Inferior parietal cortex (tissue), 1 donor: Measurements from ENCODE around the gene RAPGEF6.
"Not testable (repeated sequence)": the region's sequence is repeated elsewhere in the genome, so short reads cannot be mapped to it uniquely, and the experiment has no call there.

ENCODE experiments used
- DNase-seq: peaks from one replicate; pipeline ENCODE4 v3.0.0-alpha.2; 2016; ENCODE audit errors: extremely low spot score

The RAPGEF6 gene

DNA sequence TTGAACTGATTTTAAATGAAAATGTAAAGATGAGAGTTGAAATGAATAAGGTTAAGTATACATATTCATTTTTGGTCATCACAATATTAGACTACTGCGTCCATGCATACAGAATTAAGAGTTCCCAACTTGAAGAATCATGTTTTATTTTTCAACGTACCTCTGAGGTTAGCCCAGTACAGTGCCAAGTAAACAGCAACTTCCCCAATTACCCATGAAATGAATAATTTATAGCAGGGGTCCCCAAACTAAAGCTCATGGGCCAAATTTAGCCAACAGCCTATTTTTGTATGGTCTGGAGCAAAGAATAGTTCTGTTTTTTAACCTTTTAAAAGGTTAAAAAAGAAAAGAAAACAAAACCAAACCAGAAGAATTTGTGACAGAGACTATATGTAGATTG lies 203.2 kb downstream of the RAPGEF6 start:
- DNase-seq = no peak

DNA sequence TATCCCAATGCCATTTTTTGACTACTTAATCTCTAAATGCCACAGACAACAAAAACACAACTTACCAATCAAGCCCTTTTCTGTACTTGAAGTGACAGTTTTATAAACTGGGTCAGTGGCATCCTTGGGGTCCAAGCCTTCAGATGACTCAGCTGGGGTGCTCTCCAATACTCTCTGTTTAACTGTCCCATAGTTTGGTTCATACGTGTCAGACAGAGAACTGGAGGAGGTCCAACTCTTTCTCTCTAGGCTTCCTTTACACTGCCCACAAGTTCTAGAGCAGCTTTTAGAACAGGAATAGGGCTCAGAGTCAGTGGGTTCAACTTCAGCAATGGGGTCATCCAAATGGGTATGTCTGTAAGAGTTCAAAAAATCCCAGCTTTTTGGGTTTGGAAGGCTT lies 204.2 kb downstream of the RAPGEF6 start:
- no peak for DNase-seq

DNA sequence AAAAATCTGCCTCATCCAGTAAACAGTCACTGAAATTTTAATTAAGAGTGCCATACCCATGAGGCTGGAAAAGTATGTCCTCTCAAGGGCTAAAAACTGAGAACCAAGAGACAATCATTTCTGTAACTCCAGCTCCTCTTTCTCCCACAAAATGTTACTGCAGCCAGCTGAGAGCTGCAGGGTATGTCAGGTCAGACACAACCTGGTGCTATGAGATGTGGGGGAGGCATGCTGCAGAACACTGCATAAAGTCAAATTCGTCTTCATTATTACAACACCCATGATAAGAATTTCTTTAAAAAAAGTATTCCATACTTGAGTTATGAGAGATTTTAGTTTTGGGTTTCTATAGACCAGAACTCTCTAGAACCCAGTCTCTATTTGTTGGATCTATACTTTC lies 209.0 kb downstream of the RAPGEF6 start:
- no peak for DNase-seq

DNA sequence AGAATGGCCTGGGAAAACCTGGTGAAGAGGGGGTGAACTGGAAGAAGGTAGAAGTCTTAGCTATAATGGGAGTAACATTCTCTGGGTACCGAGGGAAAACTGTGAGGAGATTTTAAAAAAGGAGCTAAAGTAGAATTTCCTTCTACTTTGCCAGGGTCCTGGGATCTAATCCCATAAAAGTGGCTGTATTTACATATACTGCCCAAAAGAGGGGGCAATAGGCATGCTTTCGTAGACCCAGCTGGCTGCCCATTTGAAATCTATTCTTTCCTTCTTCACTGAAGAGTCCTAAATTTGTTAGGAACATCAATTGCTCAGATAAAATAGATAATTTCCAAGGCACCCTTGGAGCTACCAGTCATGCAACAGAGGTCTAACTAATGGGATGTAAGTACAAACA lies 212.0 kb downstream of the RAPGEF6 start:
- no peak for DNase-seq

DNA sequence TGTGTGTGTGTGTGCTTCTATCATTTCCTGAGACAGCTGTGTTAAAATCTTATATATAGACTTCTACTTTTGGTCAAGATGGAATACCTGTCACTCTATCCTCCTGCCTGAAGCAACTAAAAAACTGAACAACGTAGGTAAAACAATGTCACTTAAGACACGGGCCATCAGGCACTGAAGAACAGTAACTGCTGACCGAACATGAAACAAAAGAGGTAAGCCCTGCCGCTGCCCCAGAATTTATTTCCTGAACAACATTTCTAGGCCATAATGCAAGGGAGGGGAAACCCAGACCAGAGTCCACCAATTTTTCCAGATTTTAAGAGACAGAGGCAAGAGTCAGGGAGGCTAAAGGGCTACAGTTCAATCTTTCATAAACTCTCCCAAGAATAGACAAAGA lies 215.2 kb downstream of the RAPGEF6 start:
- DNase-seq = no peak

DNA sequence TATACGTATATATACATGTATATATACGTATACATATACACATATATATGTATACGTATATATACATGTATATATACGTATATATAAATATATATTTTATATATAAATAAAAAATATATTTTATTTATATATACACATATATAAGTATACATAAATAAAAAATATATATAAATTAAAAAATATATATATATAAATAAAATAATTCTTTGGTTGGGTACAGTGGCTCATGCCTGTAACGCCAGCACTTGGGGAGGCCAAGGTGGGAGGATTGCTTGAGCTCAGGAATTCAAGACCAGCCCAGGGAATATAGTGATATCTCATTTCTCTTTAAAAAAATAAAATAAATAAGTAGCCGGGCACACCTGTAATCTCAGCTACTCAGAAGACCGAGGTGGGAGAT lies 216.2 kb downstream of the RAPGEF6 start:
- DNase-seq = no peak

DNA sequence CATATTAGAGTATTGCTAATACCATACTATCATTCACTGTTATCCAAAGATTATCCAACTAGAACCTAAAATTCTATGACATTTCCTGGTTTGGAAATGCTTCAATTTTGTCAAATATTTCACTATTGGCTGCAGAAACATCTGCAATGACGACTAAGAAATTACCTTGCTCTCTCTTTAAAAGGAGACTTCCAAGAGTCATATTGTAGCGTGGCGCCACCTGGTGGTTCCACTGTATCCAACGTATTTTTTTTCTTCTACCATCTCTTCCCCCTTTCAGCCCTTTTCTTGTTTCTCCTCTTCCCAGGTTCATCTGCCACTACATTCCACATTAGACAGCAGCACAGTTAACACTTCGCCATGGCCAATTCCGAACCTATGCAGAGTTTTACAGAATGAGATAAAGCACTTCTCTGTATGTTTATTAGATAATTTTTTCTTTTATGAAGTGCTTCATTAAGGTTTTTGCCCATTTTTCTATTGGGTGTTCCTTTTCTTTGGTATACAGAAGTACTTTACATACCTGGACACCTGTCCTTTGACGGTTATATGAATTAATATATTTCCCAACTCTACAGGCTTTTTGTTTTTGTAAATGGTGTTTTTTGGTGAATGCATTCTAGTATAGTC lies 217.7 kb downstream of the RAPGEF6 start:
- peak; percentile 92 for DNase-seq

DNA sequence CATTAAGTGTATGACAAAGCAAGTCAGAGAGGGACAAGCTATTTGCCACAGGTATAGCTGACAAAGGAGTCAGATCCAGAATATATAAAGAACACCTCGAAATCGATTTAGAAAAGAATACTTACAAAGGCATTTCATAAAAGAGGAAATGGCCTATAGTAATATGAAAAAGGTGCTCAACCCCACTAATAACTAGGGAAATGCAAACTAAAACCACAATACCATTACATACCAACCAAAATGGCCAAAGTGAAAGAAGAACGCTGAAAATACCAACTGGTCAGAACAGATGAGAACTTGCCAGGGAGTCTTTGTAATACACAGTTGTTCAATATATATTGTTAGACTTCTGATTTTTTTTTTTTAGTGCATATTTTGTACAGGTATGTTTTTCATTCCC lies 218.3 kb downstream of the RAPGEF6 start:
- no peak for DNase-seq

DNA sequence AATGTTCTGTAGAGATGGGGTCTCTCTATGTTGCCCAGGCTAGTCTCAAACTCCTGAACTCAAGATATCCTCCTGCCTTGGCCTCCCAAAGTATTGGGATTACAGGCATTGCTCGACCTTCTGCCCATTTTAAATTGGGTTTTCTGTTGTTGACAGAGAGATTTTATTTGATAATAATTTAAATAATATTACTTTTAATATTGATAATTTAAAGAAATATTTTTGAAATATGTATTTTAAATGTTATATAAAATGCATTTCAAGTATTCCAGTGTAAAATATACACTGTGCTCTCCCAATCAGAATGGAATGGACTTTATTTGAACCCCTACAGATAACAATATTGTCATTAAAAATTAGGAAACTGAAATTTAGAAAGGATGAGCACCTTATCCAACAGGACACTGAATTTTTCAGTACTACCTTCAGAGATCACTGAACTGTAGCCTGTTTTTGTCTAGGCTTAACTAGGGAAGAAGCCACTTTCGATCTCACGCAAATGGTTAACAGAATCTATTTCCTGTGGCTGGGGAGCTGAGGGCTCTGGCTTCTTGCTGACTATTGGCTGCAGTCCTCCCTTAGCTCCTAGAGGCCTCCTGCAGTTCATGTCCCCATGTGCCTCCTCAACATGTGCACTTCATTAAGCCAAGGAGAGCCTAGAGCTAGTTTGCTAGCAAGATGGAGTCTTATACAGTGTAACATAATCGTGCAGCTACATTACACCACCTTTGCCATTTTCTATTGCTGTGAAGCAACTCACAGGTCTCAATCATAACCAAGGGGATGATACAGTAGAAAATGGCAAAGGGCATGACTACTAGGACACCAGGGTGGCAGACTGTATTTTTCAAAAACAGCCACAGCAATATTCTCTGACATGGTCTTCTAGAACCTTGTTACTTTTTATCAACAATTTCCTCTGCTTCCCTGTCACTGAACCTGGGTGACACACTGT lies 221.1 kb downstream of the RAPGEF6 start:
- no peak for DNase-seq

DNA sequence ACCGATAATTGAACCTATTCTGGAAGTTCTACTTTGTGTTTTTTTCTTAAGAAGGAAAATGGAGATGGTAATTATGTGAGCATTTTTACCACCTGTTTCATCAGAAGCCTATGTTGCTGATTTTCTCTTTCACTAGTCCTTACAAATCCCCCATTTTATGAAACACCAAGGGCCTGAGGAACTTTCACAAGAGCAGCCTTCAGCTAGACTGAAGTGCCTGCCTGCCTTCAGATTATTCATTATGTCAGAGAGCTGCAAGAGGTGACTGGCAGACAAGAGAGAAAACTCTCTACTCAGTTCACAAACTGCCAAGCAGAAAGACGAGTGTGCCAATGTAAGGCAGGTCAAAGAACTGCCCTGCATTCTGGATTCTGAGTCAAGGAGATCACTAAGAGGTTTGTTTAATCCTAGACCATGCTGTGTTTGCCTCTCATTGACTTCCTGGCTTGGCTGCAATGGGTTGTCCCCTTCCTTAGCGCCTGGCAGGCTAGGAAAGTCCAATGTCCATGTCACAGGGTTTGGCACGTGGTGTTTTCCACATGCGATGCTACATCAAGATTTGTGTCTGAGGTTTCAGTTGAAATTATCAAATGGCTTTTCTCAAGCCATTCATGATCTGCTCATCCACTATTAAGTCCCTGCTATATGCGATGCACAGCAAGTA lies 227.9 kb downstream of the RAPGEF6 start:
- no peak for DNase-seq

DNA sequence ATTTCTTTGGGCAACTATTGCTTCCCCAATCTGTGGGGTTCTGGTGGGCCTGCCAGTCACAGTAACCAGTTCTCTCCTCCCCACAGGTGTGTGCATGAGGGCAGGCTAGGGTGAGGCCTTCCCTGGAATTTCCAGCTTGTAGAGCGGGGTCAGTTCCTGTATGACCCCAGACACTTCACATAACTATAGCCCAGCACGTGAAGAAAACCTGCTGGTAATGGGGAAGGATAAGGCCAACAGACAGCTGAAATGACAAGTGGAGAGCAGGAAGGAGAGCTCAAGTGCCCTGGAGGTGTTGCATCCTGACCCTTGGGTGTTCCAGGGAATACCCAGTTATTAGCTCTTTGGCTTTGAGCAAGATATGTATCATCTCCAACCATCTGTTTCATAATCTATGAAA lies 229.0 kb downstream of the RAPGEF6 start:
- no peak for DNase-seq

DNA sequence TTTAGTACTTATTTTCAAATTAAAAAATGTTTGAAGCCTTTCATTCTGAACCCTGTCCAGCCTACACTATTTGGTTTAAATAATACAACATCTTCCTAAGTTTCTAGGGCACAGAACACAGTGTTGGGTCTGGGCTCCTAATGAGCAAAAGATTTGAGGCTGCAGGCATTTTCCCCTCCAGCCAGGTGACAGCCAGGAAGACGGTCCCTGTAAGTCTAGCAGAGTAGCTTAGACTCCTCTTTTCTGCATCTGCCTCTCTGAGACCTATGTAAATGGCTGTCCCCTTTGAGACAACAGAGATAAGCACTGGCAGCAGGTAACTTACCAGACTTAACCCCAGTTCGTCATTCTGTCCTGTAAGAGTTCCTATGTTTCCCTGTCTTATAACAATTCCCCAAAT lies 229.4 kb downstream of the RAPGEF6 start:
- no peak for DNase-seq

DNA sequence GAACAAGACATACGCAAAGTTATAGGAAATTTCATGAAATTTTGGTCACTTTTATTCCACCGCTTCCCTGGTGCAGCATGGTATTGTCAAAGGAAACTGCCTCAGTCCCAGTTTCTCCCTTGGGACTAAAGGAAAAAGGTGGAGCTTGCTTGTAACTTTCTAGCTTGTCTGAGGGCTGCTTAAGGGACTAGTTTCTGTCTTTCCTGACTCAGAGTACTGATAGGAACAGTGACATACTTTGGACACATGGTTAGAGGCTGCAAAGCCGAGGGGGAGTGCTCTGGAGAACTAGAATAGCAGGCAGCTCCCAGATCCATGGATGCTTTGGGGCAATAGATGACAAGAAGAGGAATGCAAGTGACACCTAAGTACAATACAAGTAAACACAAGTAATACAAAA lies 234.4 kb downstream of the RAPGEF6 start:
- no peak for DNase-seq

DNA sequence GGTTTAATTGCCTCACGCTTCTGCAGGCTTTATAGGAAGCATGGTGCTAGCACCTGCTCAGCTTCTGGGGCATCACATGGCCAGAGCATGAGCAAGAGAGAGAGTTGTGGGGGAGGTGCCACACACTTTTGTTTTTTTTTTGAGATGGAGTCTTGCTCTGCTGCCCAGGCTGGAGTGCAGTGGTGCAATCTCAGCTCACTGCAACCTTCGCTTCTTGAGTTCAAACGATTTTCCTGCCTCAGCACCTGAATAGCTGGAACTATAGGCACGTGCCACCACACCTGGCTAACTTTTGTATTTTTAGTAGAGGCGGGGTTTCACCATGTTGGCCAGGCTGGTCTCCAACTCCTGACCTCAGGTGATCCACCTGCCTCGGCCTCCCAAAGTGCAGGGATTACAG lies 236.0 kb downstream of the RAPGEF6 start:
- DNase-seq = not testable (repeated sequence)

DNA sequence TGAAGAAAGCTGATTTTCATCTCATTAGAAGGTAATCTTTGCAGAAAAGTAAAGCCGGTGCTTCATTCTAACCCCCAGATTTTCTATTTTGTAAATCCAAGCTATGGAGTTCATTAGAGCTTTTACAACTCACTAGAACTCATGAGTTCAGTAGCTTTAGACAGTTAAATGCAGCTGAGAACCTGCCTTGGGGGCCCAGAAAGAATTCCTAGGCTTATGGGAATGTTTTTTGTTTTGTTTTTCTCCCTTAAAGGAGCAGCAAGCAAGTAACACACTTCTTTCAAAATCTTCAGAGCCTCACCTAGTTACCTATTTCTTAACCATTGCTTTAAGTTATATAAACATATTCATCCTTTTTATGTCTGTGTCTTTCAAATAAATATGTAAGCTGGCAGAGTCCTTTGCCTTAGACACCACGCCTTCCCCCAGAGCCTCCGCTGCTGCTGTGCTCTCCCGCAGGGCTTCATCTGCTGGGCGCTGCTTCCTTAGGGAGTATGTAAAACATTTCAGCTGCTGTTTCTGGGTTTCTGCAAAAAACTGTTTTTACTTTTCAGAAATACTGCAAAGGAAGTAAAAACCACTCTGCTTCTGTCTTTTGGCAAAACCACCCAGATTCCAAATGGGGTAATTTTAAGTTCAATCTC lies 238.3 kb downstream of the RAPGEF6 start:
- no peak for DNase-seq

DNA sequence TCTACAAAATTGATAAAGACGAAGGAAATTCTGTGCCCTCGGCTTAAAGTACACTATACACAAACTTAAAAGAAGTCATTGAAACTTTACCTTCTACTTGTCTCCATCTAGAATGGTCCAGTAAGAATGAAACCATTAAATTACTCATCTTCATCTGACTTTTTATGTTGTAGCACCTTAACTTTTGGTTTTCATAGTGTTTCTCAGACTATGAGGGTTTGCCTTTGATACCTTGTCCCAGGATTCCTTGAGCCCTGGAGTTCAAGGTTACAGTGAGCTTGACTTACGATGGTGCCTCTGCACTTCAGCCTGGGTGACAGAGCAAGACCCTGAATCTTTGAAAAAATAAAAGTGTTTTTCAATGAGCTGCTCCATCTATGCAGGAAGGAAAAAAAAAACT lies 239.0 kb downstream of the RAPGEF6 start:
- DNase-seq = no peak

DNA sequence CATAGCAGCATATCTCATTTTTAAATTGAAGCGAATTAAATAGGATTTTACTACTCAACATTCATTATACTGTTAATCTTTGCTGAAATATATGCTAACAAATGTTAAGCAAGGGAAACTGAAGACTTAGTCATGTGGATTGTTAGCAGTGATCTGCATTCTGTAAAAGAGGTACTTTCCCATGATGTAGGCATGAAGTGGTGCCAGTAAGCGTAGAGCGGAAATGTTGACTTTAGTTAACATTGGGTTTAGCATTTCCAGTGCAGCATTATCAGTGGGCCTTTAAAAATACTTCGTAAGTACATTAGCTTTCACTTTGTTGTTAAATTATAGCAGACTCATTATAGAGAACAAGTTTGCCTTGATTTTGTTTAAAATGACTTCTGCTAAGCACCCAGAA lies 240.9 kb downstream of the RAPGEF6 start:
- DNase-seq = no peak

DNA sequence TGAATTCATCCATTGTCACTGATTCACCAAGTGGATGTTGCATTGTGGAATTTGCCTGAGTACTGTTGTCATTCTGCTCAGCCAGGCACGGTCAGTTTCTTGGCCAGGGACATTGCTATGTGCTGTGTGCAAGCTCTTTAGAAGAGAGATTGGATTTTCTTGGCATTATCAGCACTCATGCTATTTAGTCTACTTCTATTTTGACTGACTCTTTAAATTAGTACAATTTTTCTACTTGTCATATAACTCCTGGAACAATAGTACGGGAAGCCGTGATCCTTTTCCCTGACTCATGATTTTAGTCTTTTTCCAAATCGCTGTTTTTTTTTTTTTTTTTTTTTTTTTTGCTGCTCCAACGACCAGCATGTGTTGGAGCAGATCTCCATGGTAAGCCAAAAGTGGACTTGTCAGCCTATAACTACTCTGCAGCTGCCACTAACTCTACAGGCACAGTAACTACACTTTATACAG lies 241.5 kb downstream of the RAPGEF6 start:
- DNase-seq = peak; percentile 71

DNA sequence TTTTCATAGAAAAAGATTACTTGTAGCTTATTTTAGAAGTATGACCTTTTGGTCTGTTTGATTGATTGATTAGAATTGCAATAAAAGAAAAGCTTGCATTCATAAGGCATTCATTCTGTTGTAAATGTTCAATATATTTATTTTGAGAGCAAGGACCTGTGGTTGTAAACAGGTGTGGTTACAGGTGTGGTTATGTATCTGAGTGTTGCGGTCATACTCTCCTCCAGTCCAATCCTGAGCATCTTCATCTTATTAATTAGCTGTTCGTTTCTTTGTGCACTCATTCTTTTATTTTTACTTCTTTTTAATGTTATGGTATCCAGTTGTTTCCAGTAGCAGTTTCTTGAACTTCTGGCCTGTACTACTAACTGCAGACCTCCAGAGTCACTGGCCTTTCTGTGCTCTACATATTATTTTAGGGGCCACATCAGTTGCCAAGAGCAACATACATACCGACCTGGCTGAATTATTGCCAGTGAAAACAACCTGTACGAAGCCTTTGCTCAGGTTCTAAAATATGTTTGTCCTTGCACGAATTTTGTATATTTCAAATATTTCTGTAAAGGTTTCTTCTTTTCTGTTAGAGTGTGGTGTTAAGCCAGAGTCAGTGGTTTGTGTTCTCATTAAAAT lies 242.4 kb downstream of the RAPGEF6 start:
- DNase-seq = no peak

DNA sequence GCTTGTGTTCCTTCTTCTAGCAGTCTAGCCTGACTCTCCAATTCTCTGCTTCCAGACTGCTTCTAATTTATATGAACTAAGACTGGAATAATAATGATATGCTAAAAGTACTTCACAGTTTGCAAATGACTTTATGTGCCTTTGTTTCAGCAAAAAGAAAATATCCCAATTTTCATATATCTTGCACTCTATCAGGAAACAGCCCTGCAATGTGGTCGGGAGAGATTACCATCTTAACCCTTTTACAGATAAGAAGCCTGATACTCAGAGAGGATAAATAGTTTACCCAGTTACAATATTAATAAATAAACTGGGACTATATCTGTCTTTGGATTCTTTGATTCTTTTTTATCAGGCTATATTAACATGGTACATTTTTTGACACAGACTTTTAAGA lies 245.2 kb downstream of the RAPGEF6 start:
- no peak for DNase-seq

DNA sequence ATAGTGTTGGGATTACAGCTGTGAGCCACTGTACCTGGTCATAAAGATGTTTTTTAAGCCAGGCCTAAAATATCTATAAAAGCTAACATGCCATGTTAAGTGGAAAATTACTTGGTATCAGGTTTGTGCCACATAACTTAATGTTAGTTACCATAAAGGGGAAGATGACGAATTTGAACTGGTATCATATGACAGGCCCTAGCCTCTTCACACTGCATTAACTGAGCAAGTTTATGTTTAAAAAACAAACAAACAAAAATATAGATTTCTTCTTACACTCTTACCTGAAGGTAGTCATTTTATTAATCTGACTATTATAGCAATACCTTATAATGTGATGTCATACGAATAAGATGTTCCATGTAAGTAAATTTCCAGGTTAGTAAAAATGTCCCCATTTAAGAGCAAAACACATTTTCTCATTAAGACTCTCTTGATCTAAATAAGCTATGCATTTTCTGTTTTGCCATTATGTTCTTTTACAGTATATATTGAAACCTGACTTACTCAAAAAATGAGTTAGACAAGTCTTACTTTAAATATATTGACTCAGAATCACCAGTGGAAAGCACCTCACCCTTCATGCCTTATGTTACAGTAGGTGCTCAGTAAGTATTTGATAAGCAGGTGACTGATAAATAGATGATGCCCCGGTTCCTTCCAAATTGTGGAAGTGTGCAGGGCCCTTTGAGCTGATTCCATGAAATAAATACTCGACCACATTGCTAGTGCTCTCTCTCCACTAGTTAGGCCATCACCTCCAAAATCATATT lies 245.7 kb downstream of the RAPGEF6 start:
- no peak for DNase-seq
